ENCODE results near the gene FZD8. TPM values are rescaled to one million over a fixed set of nuclear protein-coding genes. Genes with fewer than 3 reads are reported as not detected.

Gene FZD8
- total RNA-seq, 4 donors from 2014 or later = 5.4 to 13.8 (median 11.2) TPM

DNA sequence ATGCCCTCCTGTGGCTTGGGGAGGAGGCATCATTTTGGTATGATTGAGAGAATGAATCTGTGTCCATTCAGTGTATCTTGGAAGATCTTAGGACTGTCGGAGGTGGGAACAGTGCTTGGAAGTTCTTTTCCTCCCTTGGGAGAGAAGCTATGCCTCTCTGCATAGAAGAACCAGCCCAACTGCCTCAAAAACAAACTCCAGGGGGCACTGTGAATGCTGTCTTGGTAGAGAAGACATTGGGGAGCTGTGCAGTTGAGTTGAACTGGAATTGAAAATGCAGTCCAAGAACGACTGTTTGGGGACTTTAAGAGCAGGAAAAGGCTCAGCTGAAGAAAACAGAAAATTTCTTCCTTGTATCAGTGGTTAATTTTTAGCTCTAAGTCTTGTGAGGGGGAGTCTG, 41.9 kb downstream of the FZD8 start:
- DNase-seq (ENCODE audit: extremely low spot score) = no peak
- H3K9me3 ChIP-seq = peaks cover 0 to 3% (median 0%) of the 10 kb centered on the region in 4 donors
- WGBS = 79% methylated on average over 2 of the region's 2 CpGs
- intact Hi-C loops (cut with DNase I) = no loop called here
- no peak overlapping the region for H3K27ac ChIP-seq (replicated peaks in 1 of 4)
- H3K4me3 ChIP-seq = no peak overlapping the region
- H3K36me3 ChIP-seq = no peaks in the 10 kb centered on the region
- peaks cover 0 to 25% (median 3%) of the 10 kb centered on the region in 4 donors for H3K27me3 ChIP-seq
- H3K4me1 ChIP-seq = no peaks in the 10 kb centered on the region
- TF ChIP-seq POLR2AphosphoS5 (IDR thresholded peaks at IDR 0.05) (no peak), POLR2A (IDR thresholded peaks at IDR 0.05; ENCODE audit: low read depth) (no peak), EP300 (IDR thresholded peaks at IDR 0.05) (no peak)
- TF ChIP-seq, protein P1, sequence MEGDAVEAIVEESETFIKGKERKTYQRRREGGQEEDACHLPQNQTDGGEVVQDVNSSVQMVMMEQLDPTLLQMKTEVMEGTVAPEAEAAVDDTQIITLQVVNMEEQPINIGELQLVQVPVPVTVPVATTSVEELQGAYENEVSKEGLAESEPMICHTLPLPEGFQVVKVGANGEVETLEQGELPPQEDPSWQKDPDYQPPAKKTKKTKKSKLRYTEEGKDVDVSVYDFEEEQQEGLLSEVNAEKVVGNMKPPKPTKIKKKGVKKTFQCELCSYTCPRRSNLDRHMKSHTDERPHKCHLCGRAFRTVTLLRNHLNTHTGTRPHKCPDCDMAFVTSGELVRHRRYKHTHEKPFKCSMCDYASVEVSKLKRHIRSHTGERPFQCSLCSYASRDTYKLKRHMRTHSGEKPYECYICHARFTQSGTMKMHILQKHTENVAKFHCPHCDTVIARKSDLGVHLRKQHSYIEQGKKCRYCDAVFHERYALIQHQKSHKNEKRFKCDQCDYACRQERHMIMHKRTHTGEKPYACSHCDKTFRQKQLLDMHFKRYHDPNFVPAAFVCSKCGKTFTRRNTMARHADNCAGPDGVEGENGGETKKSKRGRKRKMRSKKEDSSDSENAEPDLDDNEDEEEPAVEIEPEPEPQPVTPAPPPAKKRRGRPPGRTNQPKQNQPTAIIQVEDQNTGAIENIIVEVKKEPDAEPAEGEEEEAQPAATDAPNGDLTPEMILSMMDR (IDR thresholded peaks at IDR 0.05) = no peak

DNA sequence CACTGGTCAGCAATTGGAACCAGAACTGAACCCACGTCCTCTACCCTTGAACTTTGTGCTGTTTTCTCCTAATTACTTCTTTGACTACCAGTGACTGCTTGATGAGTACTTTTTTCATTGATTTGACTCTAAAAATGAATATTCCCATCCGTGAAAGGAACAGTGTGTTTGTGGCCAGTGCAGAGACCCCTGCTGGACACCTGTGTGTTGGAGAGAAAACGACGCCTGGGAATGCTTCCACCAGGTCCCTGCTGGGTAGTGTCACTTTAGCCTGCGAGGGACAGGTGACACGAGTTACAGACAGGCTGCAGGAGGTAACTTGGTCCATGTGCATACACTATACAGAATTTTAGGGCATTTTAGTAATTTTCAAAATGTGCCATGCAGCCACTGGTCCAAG, 43.7 kb downstream of the FZD8 start:
- Histone ChIP-seq H3K4me3 (no peak overlapping the region), H3K36me3 (no peaks in the 10 kb centered on the region), H3K27me3 (peaks cover 0 to 21% (median 0%) of the 10 kb centered on the region in 4 donors), H3K9me3 (peaks cover 0 to 3% (median 0%) of the 10 kb centered on the region in 4 donors), H3K27ac (replicated peaks in 1 of 4) (no peak overlapping the region), H3K4me1 (no peaks in the 10 kb centered on the region)
- TF ChIP-seq, protein P1 (IDR thresholded peaks at IDR 0.05) = peak in 1 of 3 experiments; percentile 40
- TF ChIP-seq EP300 (IDR thresholded peaks at IDR 0.05) = no peak
- intact Hi-C loops (cut with DNase I) = loop anchor here (10.0 kb wide), 1 partner anchor 354 kb away; no protein-coding TSS in a partner anchor
- DNase-seq (ENCODE audit: extremely low spot score) = no peak
- 44% methylated on average over 6 of the region's 6 CpGs for WGBS

GRCh38 chr10:35595106-35595505, 47.0 kb downstream of the FZD8 start:
- no peak for DNase-seq (ENCODE audit: extremely low spot score)
- Histone ChIP-seq H3K36me3 (no peaks in the 10 kb centered on the region), H3K9me3 (no peaks in the 10 kb centered on the region), H3K4me1 (no peaks in the 10 kb centered on the region), H3K27ac (replicated peaks in 1 of 4) (no peak overlapping the region), H3K4me3 (no peak overlapping the region), H3K27me3 (peaks cover 0 to 11% (median 2%) of the 10 kb centered on the region in 4 donors)
- WGBS = 38% methylated on average over 3 of the region's 3 CpGs
- TF ChIP-seq POLR2A (IDR thresholded peaks at IDR 0.05; ENCODE audit: low read depth) (no peak), POLR2AphosphoS5 (IDR thresholded peaks at IDR 0.05) (no peak), EP300 (IDR thresholded peaks at IDR 0.05) (no peak)
- TF ChIP-seq, protein P1 (IDR thresholded peaks at IDR 0.05) = no peak
- intact Hi-C loops (cut with DNase I) = loop anchor here (10.0 kb wide), 1 partner anchor 350 kb away; no protein-coding TSS in a partner anchor

DNA sequence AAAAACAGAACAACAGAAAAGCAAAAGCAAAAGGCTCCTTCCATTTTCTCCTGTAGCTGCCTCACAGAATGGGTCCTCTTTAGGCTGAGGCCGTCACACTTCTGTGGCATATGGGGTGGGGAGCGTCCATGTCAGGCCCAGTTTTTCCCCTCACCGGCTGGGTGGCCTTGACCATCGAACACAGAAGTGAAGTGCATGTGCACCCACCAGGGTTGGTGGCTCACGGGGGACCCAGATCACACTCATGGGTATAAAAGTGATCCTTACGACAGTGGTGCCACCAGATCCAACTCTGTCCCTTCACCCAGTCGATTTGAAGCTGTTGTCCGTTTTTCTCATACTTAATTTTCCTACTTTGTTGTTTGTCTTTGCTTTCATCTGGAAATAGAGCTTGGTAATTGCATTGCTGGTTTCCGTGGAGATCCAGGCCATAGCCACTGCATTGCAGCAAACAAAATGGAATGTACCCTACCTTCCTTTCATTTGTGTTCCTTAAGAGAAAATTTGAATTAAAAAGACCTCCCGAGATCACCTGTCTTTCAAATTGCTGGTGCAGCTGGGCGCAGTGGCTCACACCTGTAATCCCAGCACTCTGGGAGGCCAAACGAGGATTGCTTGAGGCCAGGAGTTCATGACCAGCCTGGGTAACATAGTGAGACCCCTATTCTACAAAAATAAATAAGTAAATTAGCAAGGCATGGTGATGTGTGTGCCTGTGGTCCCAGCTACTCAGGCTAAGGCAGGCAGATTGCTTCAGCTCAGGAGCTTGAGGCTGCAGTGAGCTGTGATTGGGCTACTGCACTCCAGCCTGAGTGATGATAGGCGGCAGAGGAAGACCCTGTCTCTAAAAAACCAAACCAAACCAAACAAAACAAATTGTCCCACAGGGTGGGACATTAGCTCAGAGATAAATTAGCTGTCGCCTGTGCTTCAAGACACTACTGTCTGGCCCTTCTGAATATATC, 47.7 kb downstream of the FZD8 start:
- Histone ChIP-seq H3K9me3 (no peaks in the 10 kb centered on the region), H3K4me1 (no peaks in the 10 kb centered on the region), H3K27me3 (peaks cover 0 to 16% (median 2%) of the 10 kb centered on the region in 4 donors), H3K27ac (replicated peaks in 1 of 4) (no peak overlapping the region), H3K36me3 (no peaks in the 10 kb centered on the region), H3K4me3 (no peak overlapping the region)
- no peak for DNase-seq (ENCODE audit: extremely low spot score)
- intact Hi-C loops (cut with DNase I) = loop anchor here (10.0 kb wide), 1 partner anchor 350 kb away; no protein-coding TSS in a partner anchor
- TF ChIP-seq POLR2AphosphoS5 (IDR thresholded peaks at IDR 0.05) (no peak), POLR2A (IDR thresholded peaks at IDR 0.05; ENCODE audit: low read depth) (no peak), EP300 (IDR thresholded peaks at IDR 0.05) (no peak)
- TF ChIP-seq, protein P1 (IDR thresholded peaks at IDR 0.05) = no peak
- WGBS = 61% methylated on average over 14 of the region's 14 CpGs
